NCI-H82 treated with DMSO at 0.1 percent for 48 hours (cell line): ENCODE results near the gene CARMIL1.

Experiments used
- DNase-seq: peaks from one replicate; lab custom pipeline; 2025; ENCODE audit not compliant: unreplicated experiment; lab: John Stamatoyannopoulos, UW

The CARMIL1 gene

GRCh38 chr6:25278914-25279747 lies at the start of gene CARMIL1:
Gene CARMIL1, plus strand, starts transcription at chr6:25279374. Its CDS starts 422 bp downstream, at chr6:25279796.
- peak; percentile 73 for DNase-seq

- no peak for DNase-seq
Observed at GRCh38 chr6:25229671-25230321, 49.4 kb upstream of the CARMIL1 start.

GRCh38 chr6:25232479-25232878 lies 46.7 kb upstream of the CARMIL1 start:
- no peak for DNase-seq

- DNase-seq: no peak
Observed at GRCh38 chr6:25233226-25233625, 45.9 kb upstream of the CARMIL1 start.

- DNase-seq: no peak
Observed at GRCh38 chr6:25237579-25237978, 41.6 kb upstream of the CARMIL1 start.

DNA sequence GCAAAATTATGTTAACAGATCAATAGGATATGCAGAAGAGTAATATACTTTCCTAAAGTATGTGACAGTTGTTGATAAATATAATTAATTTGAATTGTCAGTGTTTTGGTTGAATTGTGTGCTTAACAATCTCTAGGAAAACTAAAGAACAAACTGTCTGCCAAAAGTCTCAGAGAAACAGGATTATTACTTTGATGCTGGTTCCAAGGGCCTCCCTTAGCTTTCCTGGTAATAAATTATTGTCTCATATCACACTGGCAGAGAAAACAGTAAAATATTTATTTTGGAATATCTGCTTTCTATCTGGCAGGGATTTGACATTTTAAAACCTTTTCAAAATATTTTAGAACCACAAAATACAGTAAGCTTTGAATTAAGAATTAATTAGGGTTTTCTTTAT lies 40.1 kb upstream of the CARMIL1 start:
- no peak for DNase-seq

DNA sequence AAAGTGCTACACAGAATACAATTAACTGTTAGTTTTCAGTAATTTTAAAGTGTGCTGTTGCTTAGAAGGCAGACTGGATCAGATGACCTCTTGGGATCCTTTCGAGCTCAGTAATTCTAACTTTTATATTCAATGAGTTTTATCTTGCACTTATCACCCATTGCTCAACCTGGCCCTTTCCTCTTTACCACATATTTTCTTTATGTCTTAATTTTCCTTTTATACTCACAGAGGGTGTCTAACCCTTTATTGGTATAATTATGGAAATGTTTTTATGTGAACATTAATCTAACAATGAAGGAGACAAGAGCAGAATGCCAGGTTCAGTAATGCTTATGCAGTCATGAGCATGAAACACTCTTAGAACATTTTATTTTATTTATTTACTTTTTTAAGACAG lies 39.7 kb upstream of the CARMIL1 start:
- no peak for DNase-seq

DNA sequence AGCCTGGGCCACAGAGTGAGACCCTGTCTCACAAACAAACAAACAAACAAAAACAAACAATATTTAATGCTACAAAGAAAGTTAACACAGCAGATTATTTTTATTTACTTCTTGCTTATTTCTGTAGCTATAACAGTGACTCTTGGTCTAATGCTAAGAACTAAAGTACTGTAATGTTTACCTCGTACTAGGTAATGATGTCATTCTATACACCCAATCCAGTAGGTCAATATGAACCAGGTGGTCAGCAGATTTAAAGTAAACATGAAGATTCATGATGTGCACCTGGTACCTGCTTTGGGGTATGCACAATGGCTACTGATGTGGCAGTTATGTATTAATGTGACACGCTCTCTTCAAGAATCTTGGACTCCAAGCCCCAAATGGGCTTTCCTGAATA lies 36.6 kb upstream of the CARMIL1 start:
- no peak for DNase-seq

- no peak for DNase-seq
Observed at GRCh38 chr6:25244865-25245264, 34.3 kb upstream of the CARMIL1 start.

DNA sequence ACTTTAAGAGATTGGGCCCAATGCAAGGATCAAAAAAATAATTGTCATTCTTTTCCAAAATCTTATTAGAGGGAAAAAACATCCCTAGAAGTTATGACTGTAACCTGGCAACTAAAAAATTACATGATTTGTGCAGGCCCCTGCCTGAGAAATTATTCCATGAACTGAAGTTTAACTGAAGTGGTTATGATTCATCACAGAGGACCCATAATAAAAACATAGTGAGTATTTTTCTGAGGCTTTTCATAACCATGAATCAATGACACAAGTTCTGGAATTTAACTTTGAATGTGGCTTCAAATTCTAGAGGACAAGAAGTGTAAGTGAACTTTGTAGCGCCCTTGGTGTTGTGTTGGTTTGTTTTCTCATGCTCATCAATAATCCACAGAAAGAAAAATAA lies 31.1 kb upstream of the CARMIL1 start:
- no peak for DNase-seq

GRCh38 chr6:25249133-25249532 lies 30.0 kb upstream of the CARMIL1 start:
- no peak for DNase-seq

GRCh38 chr6:25250878-25251277 lies 28.3 kb upstream of the CARMIL1 start:
- DNase-seq: no peak

- DNase-seq: no peak
Observed at GRCh38 chr6:25251426-25251825, 27.7 kb upstream of the CARMIL1 start.

DNA sequence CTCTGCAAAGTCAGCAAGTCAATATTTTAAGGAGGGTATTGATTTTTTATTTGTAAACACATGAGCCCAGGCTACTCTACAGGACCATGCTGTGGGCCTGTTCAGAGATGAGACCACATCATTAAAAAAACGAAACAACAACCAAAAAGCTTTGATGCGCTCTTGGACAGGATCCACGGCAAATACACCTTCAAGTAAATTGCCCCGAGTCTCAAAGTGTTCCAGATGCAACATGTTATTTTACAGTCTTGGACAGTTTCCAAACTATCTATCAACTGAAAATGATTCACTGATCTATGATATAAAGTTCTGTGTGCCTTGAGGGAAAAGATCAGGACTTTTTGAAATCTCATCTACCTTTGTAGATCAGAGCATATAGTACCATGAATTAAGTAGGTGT lies 25.8 kb upstream of the CARMIL1 start:
- DNase-seq: no peak

DNA sequence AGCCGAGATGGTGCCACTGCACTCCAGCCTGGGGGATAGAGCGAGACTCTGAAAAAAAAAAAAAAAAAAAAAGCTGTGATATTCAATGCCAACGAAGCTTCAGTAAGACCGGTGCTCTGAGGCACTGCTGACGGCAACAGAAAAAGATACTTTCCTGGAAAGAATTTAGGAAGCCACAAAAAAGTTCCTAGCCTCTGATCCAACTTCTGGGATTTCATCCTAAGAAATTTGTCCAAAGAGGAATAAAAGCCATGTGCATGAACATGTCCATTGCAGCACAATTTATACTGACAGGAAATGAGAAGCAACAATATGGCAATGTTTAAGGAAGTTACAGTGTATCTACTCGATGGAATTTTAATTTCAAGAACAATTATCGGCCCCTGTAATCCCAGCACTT lies 24.5 kb upstream of the CARMIL1 start:
- no peak for DNase-seq

GRCh38 chr6:25257686-25258348 lies 21.4 kb upstream of the CARMIL1 start:
- peak; percentile 18 for DNase-seq

DNA sequence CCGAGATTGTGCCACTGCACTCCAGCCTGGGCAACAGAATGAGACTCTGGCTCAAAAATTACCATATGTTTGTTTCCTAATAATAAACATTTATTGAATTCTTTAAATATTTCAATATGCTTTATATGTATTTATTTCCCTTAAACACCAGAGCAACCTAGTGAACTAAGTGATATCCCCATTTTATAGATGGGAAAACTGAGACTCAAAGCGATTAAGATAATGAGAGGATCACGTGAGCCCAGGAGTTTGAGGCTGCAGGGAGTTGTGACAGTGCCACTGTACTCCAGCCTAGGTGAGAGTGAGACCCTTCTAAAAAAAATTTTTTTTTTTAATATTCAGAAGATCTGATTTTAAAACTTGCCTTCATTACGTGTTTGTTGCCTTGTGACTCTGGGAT lies 19.4 kb upstream of the CARMIL1 start:
- DNase-seq: no peak

- no peak for DNase-seq
Observed at GRCh38 chr6:25263657-25264056, 15.5 kb upstream of the CARMIL1 start.

- DNase-seq: no peak
Observed at GRCh38 chr6:25266456-25267100, 12.6 kb upstream of the CARMIL1 start.

GRCh38 chr6:25267662-25268061 lies 11.5 kb upstream of the CARMIL1 start:
- DNase-seq: no peak

DNA sequence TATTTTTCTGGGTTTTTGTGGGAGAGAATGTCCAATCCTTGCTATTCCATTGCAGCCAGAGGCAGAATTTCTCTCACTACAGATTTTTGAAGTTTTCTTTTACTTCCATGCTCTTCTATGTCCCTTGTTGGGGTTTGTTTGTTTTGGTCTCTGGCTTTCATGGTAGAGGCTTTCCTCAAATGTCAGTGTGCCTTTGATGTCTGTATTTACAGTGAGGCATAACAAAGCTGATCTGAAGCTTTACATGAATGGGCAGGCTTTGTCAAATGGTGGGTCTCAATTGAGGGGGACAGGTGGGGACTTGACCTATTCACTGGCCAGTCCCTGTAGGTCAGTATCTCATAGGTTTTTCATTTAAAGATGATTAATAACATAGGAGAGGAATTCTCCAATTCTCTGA lies 8.6 kb upstream of the CARMIL1 start:
- no peak for DNase-seq

DNA sequence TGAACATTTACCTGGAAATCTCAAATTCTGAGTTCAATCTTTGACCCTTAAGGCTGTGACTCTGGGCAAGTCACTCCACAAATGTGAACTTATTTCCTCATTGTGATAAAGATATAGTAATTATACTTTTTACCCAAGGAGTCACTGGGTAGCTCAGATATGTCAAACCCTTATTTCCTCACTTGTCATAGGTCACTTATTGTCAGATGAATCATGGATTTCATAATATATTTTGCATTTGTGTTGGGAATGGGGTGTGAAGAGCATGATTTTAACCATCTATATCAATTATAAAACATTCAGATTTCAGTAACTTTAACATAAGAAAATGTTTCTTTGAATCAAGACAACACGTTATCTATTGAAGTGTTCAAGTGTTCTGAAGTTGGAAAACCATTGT lies 3.7 kb upstream of the CARMIL1 start:
- no peak for DNase-seq
